Measurements from ENCODE around the gene LYPD3.
A peak's percentile ranks its signal among the peaks of the same experiment; 100 is the strongest.

LYPD3 gene

GRCh38 chr19:43425567-43426392 lies 39.6 kb downstream of the LYPD3 start:
- in situ Hi-C loops (cut with HindIII; ENCODE audit: low pct_ligation_motif_present, low sequenced_read_pairs) = no loop called here
- Histone ChIP-seq H3K4me3 (ENCODE audit: low read depth, low read length) (no peak overlapping the region), H3K36me3 (replicated peaks) (no peaks in the 10 kb centered on the region), H3K27ac (no peak overlapping the region), H3K27me3 (replicated peaks) (no peaks in the 10 kb centered on the region)
- DNase-seq = no peak
- peak; percentile 55 for TF ChIP-seq CTCF (IDR thresholded peaks at IDR 0.05; ENCODE audit: low read depth, low read length, missing control alignments)

GRCh38 chr19:43423779-43424178 lies 41.6 kb downstream of the LYPD3 start:
- no peak overlapping the region for H3K27ac ChIP-seq
- in situ Hi-C loops (cut with HindIII; ENCODE audit: low pct_ligation_motif_present, low sequenced_read_pairs) = no loop called here
- DNase-seq = no peak
- no peaks in the 10 kb centered on the region for H3K27me3 ChIP-seq (replicated peaks)
- TF ChIP-seq CTCF (IDR thresholded peaks at IDR 0.05; ENCODE audit: low read depth, low read length, missing control alignments) = no peak
- no peaks in the 10 kb centered on the region for H3K36me3 ChIP-seq (replicated peaks)
- H3K4me3 ChIP-seq (ENCODE audit: low read depth, low read length) = no peak overlapping the region

GRCh38 chr19:43422689-43423066 lies 42.7 kb downstream of the LYPD3 start:
- no peak overlapping the region for H3K4me3 ChIP-seq (ENCODE audit: low read depth, low read length)
- TF ChIP-seq CTCF (IDR thresholded peaks at IDR 0.05; ENCODE audit: low read depth, low read length, missing control alignments) = no peak
- in situ Hi-C loops (cut with HindIII; ENCODE audit: low pct_ligation_motif_present, low sequenced_read_pairs) = no loop called here
- no peaks in the 10 kb centered on the region for H3K27me3 ChIP-seq (replicated peaks)
- no peaks in the 10 kb centered on the region for H3K36me3 ChIP-seq (replicated peaks)
- no peak overlapping the region for H3K27ac ChIP-seq
- no peak for DNase-seq

GRCh38 chr19:43422000-43422688 lies 43.3 kb downstream of the LYPD3 start:
- DNase-seq = no peak
- Histone ChIP-seq H3K27me3 (replicated peaks) (no peaks in the 10 kb centered on the region), H3K4me3 (ENCODE audit: low read depth, low read length) (no peak overlapping the region), H3K27ac (no peak overlapping the region), H3K36me3 (replicated peaks) (no peaks in the 10 kb centered on the region)
- in situ Hi-C loops (cut with HindIII; ENCODE audit: low pct_ligation_motif_present, low sequenced_read_pairs) = no loop called here
- TF ChIP-seq CTCF (IDR thresholded peaks at IDR 0.05; ENCODE audit: low read depth, low read length, missing control alignments) = no peak

GRCh38 chr19:43420954-43421353 lies 44.5 kb downstream of the LYPD3 start:
- no peak for DNase-seq
- Histone ChIP-seq H3K27me3 (replicated peaks) (no peaks in the 10 kb centered on the region), H3K36me3 (replicated peaks) (no peaks in the 10 kb centered on the region), H3K27ac (no peak overlapping the region), H3K4me3 (ENCODE audit: low read depth, low read length) (no peak overlapping the region)
- in situ Hi-C loops (cut with HindIII; ENCODE audit: low pct_ligation_motif_present, low sequenced_read_pairs) = no loop called here
- TF ChIP-seq CTCF (IDR thresholded peaks at IDR 0.05; ENCODE audit: low read depth, low read length, missing control alignments) = no peak
